Duodenal mucosa (tissue), 2 donors: ENCODE measurements around the gene HLF.

Experiments
- H3K27ac ChIP-seq: one replicate; pipeline ENCODE4 v1.7.0; 2013; ENCODE audit warnings: low read depth, low read length
- H3K27me3 ChIP-seq, 2 donors: one replicate each; pipeline ENCODE4 v1.7.0; 2013; ENCODE audit warnings: low read length in 2 of 2, control low read depth in 1 of 2; ENCODE audit not compliant: insufficient read depth in 2 of 2, control insufficient read depth in 1 of 2
- H3K36me3 ChIP-seq, 2 donors: one replicate each; pipeline ENCODE4 v1.7.0; 2013; ENCODE audit warnings: low read length in 2 of 2, control low read depth in 1 of 2; ENCODE audit not compliant: insufficient read depth in 2 of 2, control insufficient read depth in 1 of 2
- H3K4me1 ChIP-seq, 2 donors: one replicate each; pipeline ENCODE4 v1.7.0; 2013; ENCODE audit warnings: low read length in 2 of 2, control low read depth in 1 of 2; ENCODE audit not compliant: insufficient read depth in 2 of 2, control insufficient read depth in 1 of 2
- H3K4me3 ChIP-seq, 2 donors: one replicate each; pipeline ENCODE4 v1.7.0; 2013; ENCODE audit warnings: low read length in 2 of 2, low read depth in 1 of 2
- H3K9ac ChIP-seq, 2 donors: one replicate each; pipeline ENCODE4 v1.7.0; 2013; ENCODE audit warnings: low read length in 2 of 2, low read depth in 1 of 2
- H3K9me3 ChIP-seq, 2 donors: one replicate each; pipeline ENCODE4 v1.7.0; 2013; ENCODE audit warnings: low read length in 2 of 2, control low read depth in 1 of 2; ENCODE audit not compliant: control insufficient read depth in 1 of 2

The HLF gene

DNA sequence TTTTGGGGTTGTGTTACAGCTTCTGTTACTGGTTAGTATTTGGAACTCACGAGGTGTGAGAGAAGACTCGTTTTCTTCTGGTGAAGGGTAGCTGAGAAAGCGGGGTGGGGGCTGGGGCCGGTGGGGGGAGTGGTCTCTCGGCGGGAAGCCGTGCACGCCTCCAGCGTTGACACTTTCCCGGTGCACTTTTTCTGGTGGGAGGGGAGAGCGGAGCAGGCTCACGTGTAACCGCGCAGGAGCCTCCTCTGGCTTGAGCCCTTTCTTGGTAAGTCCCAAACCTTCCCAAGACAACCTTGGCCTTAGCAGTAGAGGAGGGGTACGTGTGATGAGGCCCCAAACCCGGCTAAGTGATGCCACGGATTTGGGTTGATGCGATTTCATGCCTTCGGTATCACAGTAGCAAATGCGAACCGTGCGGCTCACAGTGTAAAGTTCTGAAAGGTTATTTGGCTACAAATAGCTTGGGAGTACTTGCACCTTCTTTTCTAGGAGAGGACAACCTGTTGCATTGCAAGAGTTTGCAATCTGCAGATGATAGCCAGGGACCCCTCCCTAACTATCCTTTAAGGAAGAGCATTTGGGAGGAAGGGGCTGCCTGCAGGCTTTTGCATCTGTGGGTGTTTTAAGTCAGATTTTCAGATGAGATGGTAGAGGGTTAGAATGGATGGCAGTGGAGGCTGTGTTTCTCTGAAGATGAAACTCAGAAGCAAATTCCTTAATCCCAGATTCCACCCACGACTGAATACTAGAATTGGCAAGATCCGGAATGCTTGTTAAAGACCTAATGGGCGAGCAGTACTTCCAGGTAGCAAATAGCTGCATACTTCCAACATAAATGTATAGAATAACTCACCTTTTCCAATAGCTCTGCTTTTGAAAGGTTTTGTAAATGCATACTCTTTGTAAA is 1.5 kb downstream of the HLF start:
- peaks cover 13 to 14% of the 10 kb centered on the region in 2 donors for H3K4me1 ChIP-seq
- peak overlapping the region; percentile 60 to 65 for H3K4me3 ChIP-seq
- H3K9ac ChIP-seq, result peak overlapping the region in 1 of 2 donors; percentile 48
- H3K9me3 ChIP-seq, result no peaks in the 10 kb centered on the region
- H3K27me3 ChIP-seq, result peaks cover 12 to 25% of the 10 kb centered on the region in 2 donors
- peak overlapping the region; percentile 30 for H3K27ac ChIP-seq
- no peaks in the 10 kb centered on the region for H3K36me3 ChIP-seq

DNA sequence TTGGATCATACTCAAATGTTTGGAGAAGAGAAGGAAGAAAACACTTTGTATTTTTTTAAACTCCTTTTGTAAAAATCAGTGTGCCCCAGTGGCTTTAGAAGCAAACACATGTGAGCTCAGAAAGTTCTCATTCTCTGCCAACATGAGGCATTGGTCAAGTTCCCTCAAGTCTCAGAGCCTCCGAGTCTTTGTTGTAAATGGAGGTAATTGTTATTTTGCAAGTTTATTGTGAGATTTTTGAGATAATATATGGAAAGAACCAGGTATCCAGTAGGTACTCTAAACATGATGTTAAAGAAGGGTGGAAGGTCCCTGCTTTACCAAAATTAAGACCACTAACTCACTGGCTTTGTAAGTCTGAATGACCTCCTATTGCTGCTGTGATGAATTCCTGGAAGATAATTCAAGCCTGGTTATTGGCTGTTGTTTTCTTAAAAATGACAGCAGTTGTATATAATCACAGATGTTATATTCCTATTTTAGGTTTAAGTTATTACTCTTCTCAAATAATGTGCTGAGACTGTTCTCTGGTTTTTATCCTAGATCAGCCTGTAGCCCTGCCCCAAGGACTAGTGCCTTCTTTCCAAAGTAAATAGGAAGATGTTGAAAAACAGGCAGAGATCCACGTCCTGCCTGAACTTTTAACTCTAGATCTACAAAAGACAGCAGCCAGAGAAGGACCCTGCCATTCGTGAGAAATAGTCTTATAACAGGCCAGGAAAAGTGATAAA is 2.4 kb downstream of the HLF start:
- Histone ChIP-seq H3K27me3 (peaks cover 12 to 21% of the 10 kb centered on the region in 2 donors), H3K4me1 (peaks cover 13 to 14% of the 10 kb centered on the region in 2 donors), H3K36me3 (no peaks in the 10 kb centered on the region), H3K27ac (peak overlapping the region; percentile 30), H3K9ac (no peak overlapping the region), H3K4me3 (no peak overlapping the region), H3K9me3 (no peaks in the 10 kb centered on the region)

DNA sequence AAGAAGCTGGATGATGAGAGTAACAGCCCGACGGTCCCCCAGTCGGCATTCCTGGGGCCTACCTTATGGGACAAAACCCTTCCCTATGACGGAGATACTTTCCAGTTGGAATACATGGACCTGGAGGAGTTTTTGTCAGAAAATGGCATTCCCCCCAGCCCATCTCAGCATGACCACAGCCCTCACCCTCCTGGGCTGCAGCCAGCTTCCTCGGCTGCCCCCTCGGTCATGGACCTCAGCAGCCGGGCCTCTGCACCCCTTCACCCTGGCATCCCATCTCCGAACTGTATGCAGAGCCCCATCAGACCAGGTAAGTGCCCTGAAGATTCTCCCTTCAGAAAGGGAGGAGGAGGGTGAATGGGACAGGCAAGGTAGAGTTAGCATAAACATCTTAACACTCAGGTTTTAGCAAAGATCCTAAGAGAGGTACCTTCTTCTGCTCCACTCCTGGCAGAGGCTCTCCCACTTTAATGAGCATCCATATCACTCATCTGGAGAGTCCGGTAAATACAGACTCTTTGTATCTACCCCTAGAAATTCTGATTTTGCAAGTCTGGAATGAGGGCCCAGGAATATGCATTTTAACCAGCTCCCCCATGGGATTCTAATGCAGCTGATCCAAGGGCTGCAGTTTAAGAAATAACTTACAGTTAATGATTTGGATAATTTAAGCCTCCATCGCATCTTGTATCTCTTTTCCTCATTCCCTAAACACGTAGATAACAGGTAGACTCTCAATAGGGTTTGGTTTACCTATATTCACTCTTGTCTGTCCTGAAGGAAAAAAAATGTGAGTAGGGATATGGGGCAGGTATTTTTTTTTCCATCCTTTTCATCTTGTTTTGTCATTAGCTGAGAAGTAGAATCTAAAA is 3.3 kb downstream of the HLF start:
- Histone ChIP-seq H3K36me3 (no peaks in the 10 kb centered on the region), H3K9me3 (no peaks in the 10 kb centered on the region), H3K27me3 (peaks cover 12 to 20% of the 10 kb centered on the region in 2 donors), H3K27ac (no peak overlapping the region), H3K4me1 (peaks cover 13 to 14% of the 10 kb centered on the region in 2 donors), H3K4me3 (no peak overlapping the region), H3K9ac (no peak overlapping the region)

DNA sequence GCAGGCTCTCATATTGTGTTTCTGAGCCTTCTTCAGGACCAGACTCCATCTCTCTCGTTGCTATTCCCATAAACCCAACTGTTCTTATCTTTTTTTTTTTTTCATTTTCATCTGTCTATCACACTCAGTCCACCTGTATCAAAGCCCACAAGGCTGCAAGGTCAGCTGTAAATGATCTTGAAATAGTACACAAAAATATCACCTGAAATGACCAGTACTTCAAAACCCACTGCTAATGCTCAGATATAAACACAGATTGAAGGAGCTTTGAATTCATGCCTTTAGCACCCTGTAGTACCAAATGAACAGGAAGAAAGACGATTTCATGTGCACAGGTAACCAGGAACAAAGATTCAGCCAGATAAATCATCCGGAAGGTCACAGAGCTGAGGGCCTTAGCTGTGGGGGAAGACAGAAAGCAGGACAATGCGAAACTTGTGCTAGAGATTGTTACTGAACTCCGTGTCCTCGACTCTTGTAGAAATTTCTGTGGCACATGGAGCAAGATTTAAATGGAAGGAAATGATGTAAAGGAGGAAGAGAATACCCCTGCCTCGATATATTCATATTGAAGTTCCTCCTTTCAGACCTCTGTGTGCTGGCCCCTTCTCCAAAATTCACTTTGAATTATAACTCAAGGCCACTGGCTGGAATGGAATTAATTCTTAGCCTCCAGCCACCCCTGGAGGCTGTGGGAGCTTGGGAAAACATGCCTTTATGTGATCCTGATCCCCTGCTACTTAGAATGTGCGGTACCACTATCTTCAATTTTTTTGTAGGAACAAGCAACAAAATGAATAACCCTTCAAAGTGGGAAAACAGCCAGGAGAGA is 4.1 kb downstream of the HLF start:
- Histone ChIP-seq H3K9me3 (no peaks in the 10 kb centered on the region), H3K9ac (no peak overlapping the region), H3K4me1 (peaks cover 13% of the 10 kb centered on the region in 2 donors), H3K27me3 (peaks cover 4 to 13% of the 10 kb centered on the region in 2 donors), H3K4me3 (no peak overlapping the region), H3K36me3 (no peaks in the 10 kb centered on the region), H3K27ac (no peak overlapping the region)

DNA sequence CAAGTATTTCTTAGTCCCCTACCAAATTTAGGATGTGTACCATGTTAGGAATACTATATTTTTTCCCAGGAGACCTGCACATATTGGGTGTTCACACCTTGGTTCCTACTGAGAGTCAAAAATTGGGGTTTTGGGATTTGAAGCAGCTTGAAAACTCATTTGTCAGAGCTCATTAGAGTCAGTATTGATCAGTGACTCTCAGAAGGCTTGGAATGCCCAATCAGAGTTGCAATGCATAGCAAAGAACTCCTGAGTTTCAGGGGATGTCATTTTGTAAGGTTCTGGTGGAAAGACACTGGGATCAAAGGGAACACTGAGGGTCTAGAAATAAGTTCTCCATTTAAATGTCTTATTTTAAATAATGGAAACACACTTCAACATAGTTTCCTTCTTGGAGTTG is 5.1 kb downstream of the HLF start:
- no peak overlapping the region for H3K4me3 ChIP-seq

DNA sequence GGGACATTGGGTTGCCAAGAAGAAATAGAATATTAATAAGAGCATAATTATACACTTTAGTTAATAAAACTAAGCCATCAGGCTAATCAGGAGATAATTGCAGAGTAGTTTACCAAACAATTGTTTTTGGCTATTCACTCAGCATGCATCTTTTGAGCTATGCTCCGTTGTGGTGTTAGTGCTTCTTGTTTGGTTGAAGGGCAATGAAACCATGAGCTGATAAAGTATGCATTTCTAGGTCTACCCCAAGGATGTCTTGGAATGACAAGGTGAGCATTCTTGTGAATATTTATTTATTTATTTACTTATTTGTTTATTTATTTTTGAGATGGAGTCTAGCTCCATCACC is 6.4 kb downstream of the HLF start:
- H3K9me3 ChIP-seq, result no peaks in the 10 kb centered on the region
- peaks cover 8 to 11% of the 10 kb centered on the region in 2 donors for H3K4me1 ChIP-seq

More for the DNA sequence above, 5.1 kb downstream of the HLF start:
- Histone ChIP-seq H3K9me3 (no peaks in the 10 kb centered on the region), H3K9ac (no peak overlapping the region), H3K27ac (no peak overlapping the region), H3K4me1 (peaks cover 6 to 11% of the 10 kb centered on the region in 2 donors), H3K27me3 (peaks cover 0 to 12% of the 10 kb centered on the region in 2 donors), H3K36me3 (no peaks in the 10 kb centered on the region)

DNA sequence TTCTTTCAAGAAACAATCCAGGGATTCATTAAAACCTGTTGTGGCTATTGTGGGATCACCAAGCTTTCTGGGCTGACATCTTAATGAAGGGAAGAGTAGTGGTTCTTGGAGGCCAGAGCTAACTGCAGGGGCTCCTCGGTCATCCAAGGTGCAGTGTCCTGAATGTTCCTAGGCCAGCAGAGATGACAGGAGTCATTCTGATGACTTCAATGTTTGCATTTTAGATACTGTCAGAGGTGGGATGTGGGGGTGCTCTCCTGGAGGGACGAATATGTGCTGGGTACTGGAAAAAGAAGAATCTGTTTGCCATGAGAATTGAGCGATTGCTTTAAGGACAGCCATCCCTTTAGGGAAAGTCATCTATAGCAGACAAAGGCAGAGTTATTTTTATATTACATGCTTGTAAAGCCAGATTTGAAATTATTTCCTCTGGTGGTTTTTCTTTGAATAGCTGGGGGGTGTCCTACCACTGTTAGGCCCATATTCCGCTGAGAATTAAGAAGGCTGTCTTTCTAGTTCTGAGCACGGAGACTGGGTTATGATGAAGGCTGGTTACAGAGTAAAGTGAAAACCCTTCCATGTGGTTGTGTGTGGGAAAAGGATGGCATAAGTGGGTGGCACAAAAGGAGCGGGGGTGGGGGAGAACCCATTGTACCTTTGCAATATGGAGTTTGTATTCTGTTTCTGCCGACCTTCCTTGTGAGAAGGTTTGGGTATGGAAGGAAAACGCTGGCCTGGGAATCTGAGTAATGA is 7.4 kb downstream of the HLF start:
- Histone ChIP-seq H3K27ac (no peak overlapping the region), H3K9ac (no peak overlapping the region), H3K36me3 (no peaks in the 10 kb centered on the region), H3K4me3 (no peak overlapping the region), H3K27me3 (peaks cover 0 to 5% of the 10 kb centered on the region in 2 donors), H3K4me1 (peaks cover 11 to 13% of the 10 kb centered on the region in 2 donors), H3K9me3 (no peaks in the 10 kb centered on the region)

More for the DNA sequence above, 6.4 kb downstream of the HLF start:
- no peak overlapping the region for H3K27ac ChIP-seq
- H3K4me3 ChIP-seq, result no peak overlapping the region
- no peaks in the 10 kb centered on the region for H3K36me3 ChIP-seq
- H3K9ac ChIP-seq, result no peak overlapping the region
- peaks cover 0 to 10% of the 10 kb centered on the region in 2 donors for H3K27me3 ChIP-seq

DNA sequence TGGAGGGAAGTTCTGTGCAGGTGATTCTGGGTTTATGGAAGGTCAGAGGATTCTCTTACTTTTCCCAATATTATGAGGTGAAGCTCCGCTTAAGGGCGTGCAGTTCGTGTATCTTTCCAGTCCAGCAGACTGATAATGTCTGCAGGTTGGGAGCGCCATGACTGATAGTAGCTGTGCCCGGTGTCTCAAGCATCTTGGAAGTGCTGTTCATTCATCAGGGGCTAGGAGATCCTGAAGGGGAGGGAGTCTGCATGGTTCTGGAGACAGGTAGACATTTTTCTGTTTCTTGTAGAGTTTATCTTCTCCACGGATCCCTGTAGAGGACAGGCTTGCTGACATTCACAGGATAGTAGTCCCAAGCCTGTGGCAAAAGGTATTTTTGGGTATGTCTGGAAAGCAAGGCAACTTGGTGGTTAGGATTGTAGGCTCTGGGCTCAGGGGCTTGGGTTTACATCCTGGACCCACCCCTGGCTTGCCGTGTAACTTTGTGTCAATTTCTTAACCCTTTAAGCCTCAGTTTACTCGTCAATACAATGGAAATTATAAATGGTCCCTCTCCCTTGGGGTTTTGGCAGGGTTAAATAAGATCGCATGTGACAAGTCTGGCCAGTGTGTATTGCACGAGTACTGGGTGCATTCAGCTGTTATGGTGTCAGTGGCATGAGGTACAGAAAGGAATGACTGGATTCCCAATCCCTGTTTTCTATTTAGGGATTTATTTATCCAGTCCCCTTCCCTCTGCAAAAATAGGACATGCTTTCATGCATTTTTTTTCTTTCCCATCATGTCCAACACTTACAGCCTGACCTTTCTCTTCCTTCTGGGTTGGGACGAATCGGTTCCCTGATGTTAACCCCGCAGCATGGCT is 8.2 kb downstream of the HLF start:
- Histone ChIP-seq H3K4me3 (no peak overlapping the region), H3K36me3 (no peaks in the 10 kb centered on the region), H3K9ac (no peak overlapping the region), H3K27ac (no peak overlapping the region), H3K27me3 (peaks cover 0 to 5% of the 10 kb centered on the region in 2 donors), H3K9me3 (no peaks in the 10 kb centered on the region), H3K4me1 (peaks cover 11 to 13% of the 10 kb centered on the region in 2 donors)
